Neural crest cell (in vitro differentiated cells): Measurements from ENCODE around the gene HYAL4. TPM values are rescaled to one million over a fixed set of nuclear protein-coding genes. Genes with fewer than 3 reads are reported as not detected.
A peak's percentile ranks its signal among the peaks of the same experiment; 100 is the strongest.
"Not testable (repeated sequence)": the region's sequence is repeated elsewhere in the genome, so short reads cannot be mapped to it uniquely, and the experiment has no call there.

ENCODE experiments used
- DNase-seq: peaks from one replicate; pipeline ENCODE4 v3.0.0; 2021; ENCODE audit warnings: low read depth, mixed read lengths, low spot score
- H3K27ac Mint-ChIP-seq: one replicate; pipeline ENCODE4 v1.8.0; 2021; ENCODE audit warnings: mild to moderate bottlenecking, mixed read lengths; ENCODE audit not compliant: unreplicated experiment
- H3K27me3 Mint-ChIP-seq: 2 replicates; pipeline ENCODE4 v1.8.0; 2021; ENCODE audit warnings: low read depth, mild to moderate bottlenecking, mixed read lengths
- H3K36me3 Mint-ChIP-seq: 2 replicates; pipeline ENCODE4 v1.8.0; 2021; ENCODE audit warnings: low read depth, mild to moderate bottlenecking, mixed read lengths
- H3K4me1 Mint-ChIP-seq: 2 replicates; pipeline ENCODE4 v1.8.0; 2021; ENCODE audit warnings: mixed read lengths
- H3K4me3 Mint-ChIP-seq: one replicate; pipeline ENCODE4 v1.8.0; 2021; ENCODE audit warnings: mild to moderate bottlenecking, mixed read lengths
- H3K9me3 Mint-ChIP-seq: 2 replicates; pipeline ENCODE4 v1.8.0; 2021; ENCODE audit warnings: mixed read lengths
- CTCF ChIP-seq: fragments of 200-600 bp; sonication (generic); conservative IDR thresholded peaks from 2 replicates; pipeline ENCODE4 v1.5.0; 2021; ENCODE audit warnings: antibody characterized with exemption, mild to moderate bottlenecking
- total RNA-seq: library from RNA; stranded (reverse); gene quantifications from 2 replicates; pipeline ENCODE4 v1.2.1, GENCODE V29; 2021

The HYAL4 gene
- total RNA-seq, 1 donor from 2014 or later, result not detected

- no peak overlapping the region for H3K27ac Mint-ChIP-seq
- peaks cover 9% of the 10 kb centered on the region for H3K9me3 Mint-ChIP-seq
- no peak overlapping the region for H3K4me3 Mint-ChIP-seq
- no peaks in the 10 kb centered on the region for H3K4me1 Mint-ChIP-seq
- no peaks in the 10 kb centered on the region for H3K27me3 Mint-ChIP-seq
- H3K36me3 Mint-ChIP-seq, result peaks cover 10% of the 10 kb centered on the region
- TF ChIP-seq CTCF, result no peak
- DNase-seq, result no peak
These were observed 4.9 kb downstream of the HYAL4 start for GRCh38 chr7:123849855-123850254.

- not testable (repeated sequence) for H3K4me3 Mint-ChIP-seq, H3K27ac Mint-ChIP-seq, DNase-seq, H3K27me3 Mint-ChIP-seq, H3K4me1 Mint-ChIP-seq
- Mint-ChIP-seq H3K9me3 (peaks cover 15% of the 10 kb centered on the region), H3K36me3 (peaks cover 16% of the 10 kb centered on the region)
These were observed 6.4 kb downstream of the HYAL4 start for GRCh38 chr7:123851404-123851803.

GRCh38 chr7:123854291-123854690 is 9.3 kb downstream of the HYAL4 start:
- peaks cover 15% of the 10 kb centered on the region for H3K9me3 Mint-ChIP-seq
- H3K4me3 Mint-ChIP-seq, H3K27me3 Mint-ChIP-seq, DNase-seq, H3K4me1 Mint-ChIP-seq, H3K27ac Mint-ChIP-seq: not testable (repeated sequence)
- peaks cover 16% of the 10 kb centered on the region for H3K36me3 Mint-ChIP-seq

GRCh38 chr7:123856428-123856827 is 11.5 kb downstream of the HYAL4 start:
- not testable (repeated sequence) for H3K4me1 Mint-ChIP-seq, H3K4me3 Mint-ChIP-seq, H3K27ac Mint-ChIP-seq, DNase-seq, H3K27me3 Mint-ChIP-seq
- Mint-ChIP-seq H3K36me3 (peaks cover 15% of the 10 kb centered on the region), H3K9me3 (peaks cover 14% of the 10 kb centered on the region)

GRCh38 chr7:123860848-123861247 is 15.9 kb downstream of the HYAL4 start:
- H3K9me3 Mint-ChIP-seq, result peaks cover 4% of the 10 kb centered on the region

GRCh38 chr7:123862775-123863174 is 17.8 kb downstream of the HYAL4 start:
- Mint-ChIP-seq H3K36me3 (peaks cover 2% of the 10 kb centered on the region), H3K27ac (no peak overlapping the region), H3K27me3 (no peaks in the 10 kb centered on the region), H3K4me1 (peaks cover 11% of the 10 kb centered on the region), H3K4me3 (no peak overlapping the region), H3K9me3 (peaks cover 6% of the 10 kb centered on the region)
- DNase-seq, result no peak
- no peak for TF ChIP-seq CTCF

More at GRCh38 chr7:123860848-123861247, 15.9 kb downstream of the HYAL4 start:
- no peaks in the 10 kb centered on the region for H3K27me3 Mint-ChIP-seq
- TF ChIP-seq CTCF, result no peak
- H3K4me3 Mint-ChIP-seq, result no peak overlapping the region
- H3K36me3 Mint-ChIP-seq, result peaks cover 4% of the 10 kb centered on the region
- DNase-seq, result no peak
- no peak overlapping the region for H3K27ac Mint-ChIP-seq
- peaks cover 11% of the 10 kb centered on the region for H3K4me1 Mint-ChIP-seq

- H3K27ac Mint-ChIP-seq, result peak overlapping the region; percentile 29
- H3K9me3 Mint-ChIP-seq, result peaks cover 6% of the 10 kb centered on the region
- no peak for TF ChIP-seq CTCF
- H3K4me1 Mint-ChIP-seq, result peaks cover 11% of the 10 kb centered on the region
- no peak for DNase-seq
- peaks cover 2% of the 10 kb centered on the region for H3K36me3 Mint-ChIP-seq
- no peaks in the 10 kb centered on the region for H3K27me3 Mint-ChIP-seq
- no peak overlapping the region for H3K4me3 Mint-ChIP-seq
These were observed 18.5 kb downstream of the HYAL4 start for GRCh38 chr7:123863461-123863860.
